Islet of Langerhans (tissue), 1 donor: Measurements from ENCODE around the gene NLGN1.

Experiments used
- FAIRE-seq: peaks from one replicate; lab custom pipeline; 2011; peaks lifted over from hg19 to GRCh38; lab: Jason Lieb, UNC

Gene NLGN1

DNA sequence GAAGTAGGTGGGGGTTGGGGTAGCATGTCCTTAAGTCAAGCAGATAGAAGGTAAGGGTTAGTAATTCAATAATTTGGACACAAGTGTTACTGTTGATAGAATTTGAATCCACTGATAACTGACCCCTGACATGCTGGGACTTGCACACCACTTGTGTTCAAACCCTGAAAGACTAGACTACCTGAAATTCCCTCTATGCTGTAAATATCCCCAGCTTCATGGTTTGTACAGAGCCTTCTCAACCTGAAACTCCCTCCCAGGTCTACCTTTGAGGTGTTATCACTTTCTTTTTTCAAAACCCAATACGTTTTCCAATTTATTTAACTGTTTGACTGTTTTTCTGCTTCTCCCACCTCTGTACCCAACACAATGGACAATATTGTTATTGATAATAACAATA lies 459.6 kb downstream of the NLGN1 start:
- FAIRE-seq, result no peak

- FAIRE-seq, result no peak
These were observed 465.2 kb downstream of the NLGN1 start for GRCh38 chr3:173862701-173863100.

DNA sequence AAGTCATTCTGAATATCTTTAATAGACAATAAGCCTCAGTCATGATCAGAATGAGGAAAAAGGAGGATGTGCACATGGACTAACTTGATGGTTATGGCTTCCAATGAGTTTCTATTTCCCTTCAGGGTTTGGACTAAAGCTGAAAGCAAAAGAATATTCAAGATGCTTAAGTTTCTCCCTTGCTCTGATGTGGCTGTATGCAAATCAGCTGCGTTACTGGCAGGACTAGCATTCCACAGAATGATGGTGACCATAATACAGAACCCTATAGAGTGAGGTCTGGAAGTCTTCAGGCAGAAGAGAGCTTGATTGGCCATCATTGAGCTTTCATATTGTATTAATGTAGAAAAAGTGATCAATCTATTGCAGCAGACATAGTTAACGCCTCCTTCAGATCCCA lies 466.0 kb downstream of the NLGN1 start:
- no peak for FAIRE-seq

DNA sequence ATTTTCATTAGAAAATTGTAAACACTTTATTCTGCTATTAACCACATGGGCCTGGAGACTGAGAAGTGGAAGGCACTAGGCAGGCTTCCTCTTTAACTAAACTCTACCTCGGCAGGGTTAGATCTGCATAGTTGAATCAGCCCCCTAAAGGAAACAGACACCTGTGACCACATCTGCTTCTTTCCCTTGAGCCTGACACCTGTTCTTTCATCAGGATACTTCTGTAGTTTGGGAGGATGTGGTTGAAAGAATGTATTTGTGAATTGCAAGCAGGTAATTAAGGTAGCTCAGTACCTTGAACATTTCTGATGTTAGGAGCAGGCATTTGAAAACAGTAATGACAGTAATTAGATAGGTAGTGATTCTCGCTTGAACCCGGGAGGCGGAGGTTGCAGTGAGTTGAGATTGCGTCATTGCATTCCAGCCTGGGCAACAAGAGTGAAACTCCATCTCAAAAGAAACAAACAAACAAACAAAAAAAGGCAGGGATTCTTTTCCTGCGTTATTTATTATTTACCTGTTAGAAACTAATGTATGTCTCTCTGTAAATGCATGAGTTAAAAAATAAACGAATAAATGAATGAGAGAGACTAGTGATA lies 468.5 kb downstream of the NLGN1 start:
- no peak for FAIRE-seq

- FAIRE-seq, result no peak
These were observed 472.2 kb downstream of the NLGN1 start for GRCh38 chr3:173869766-173870165.

- FAIRE-seq, result no peak
These were observed 473.4 kb downstream of the NLGN1 start for GRCh38 chr3:173870976-173871375.

GRCh38 chr3:173875790-173876189 lies 478.2 kb downstream of the NLGN1 start:
- peak; percentile 27 for FAIRE-seq

GRCh38 chr3:173876476-173876875 lies 478.9 kb downstream of the NLGN1 start:
- no peak for FAIRE-seq

DNA sequence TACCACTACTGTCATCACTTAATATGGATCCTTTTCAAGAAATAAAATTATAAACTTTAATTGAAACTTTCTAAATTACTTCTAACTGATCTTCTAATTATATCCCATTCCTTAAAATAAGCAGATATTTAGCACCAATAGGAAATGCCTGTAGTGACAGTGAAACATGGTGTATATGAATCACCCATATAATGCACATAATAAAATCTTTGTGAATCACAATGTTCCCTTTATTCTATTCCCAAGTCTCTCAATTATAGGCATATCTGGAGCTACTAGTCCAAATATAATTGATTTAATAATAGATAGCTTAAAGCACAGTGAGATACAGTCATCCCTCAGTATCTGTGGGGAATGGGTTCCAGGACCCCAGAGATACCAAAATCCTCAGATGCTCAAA lies 490.3 kb downstream of the NLGN1 start:
- FAIRE-seq, result no peak

- FAIRE-seq, result no peak
These were observed 492.1 kb downstream of the NLGN1 start for GRCh38 chr3:173889596-173889995.

- no peak for FAIRE-seq
These were observed 492.5 kb downstream of the NLGN1 start for GRCh38 chr3:173890091-173890490.

DNA sequence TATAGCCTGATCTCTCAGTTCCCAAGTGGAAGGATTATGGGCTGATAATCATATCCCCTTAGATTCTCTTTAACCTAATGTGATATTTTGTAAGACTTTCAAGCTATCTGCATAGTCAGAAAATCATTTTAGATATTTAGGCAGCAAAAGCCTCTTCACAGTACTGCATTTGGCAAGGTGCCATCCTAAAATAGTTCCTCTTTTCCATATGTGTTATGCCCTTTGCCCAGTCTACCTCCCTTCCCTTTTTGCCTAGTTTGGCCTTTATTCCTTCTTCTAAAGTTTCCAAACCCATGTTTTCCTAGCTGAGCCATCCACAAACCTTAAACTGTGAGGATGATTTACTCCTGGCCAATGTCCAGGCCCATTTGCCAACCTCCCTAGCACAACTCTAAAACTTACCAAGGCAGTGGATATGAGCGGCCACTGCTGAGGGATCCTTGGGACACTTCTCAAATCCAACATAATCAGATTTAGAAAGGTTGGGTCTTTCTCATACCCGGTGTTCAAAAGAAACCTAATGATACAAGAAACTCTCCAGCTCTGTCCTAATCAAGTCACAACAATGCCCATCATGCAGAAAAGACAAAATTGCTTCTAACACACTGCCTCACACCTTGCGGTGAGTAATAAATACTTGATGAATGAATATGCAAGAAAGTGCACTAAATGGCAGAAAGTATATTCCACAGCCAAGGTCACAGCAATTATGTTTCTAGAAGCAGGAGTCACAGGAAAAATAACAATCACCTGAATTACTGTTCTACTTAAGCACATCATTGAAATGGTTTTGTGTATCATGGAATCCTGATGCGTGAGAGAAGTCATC lies 493.9 kb downstream of the NLGN1 start:
- FAIRE-seq, result no peak

DNA sequence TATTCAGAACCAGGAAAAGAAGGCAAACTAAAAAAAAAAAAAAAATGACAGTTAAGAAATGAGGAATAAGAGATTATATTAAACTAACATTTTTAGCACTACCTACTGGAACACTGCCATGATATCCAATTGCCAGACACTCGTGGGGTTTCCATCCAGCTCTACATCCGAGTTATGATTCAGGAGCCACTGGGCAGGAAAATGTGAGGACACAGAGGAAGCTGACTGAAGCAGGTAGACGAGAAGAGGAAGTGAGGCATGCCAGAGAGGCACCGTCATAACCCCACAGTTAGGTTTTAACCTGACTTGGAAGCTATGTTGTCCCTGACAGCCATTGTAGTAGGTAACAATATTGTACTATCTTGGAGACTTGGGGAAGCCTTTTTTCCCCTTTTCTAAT lies 495.0 kb downstream of the NLGN1 start:
- FAIRE-seq, result no peak

DNA sequence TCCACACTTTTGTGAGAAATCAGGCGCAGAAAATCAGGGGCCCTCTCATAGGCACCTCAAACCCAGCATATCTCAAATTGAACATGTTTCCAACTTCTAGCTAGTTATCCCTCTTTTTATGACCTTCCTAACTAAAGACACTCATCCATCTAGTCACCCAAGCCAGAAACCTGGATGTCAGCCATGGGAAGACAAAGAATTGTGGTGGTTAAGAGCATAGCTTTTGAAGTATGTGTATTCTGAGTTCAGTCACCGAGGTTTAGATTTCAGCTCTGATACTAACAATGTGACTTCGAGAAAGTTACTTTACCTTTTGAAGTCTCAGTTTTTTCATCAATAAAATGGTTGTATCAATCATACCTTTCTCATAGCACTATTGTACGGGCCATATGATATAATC lies 495.5 kb downstream of the NLGN1 start:
- FAIRE-seq, result no peak

GRCh38 chr3:173893835-173894234 lies 496.3 kb downstream of the NLGN1 start:
- FAIRE-seq, result no peak

DNA sequence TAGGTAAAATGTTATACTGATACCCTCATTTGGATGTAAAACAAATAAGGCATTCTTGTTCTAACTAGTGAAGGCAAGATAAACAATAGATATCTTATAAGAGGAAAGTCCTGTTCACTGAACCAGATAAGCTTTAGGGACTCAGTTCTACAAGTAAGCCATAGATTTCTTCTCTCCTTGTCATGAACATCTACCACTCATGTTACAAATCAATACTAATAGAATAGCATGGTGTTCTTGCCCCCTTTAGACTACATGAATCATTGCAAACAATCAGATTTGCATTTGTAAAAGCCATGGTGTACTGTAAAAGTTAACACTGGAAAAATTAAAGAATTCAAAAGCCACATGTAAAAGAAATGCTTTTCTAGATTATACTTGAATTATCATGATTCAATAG lies 500.1 kb downstream of the NLGN1 start:
- FAIRE-seq, result no peak

- no peak for FAIRE-seq
These were observed 504.1 kb downstream of the NLGN1 start for GRCh38 chr3:173901649-173902048.

- no peak for FAIRE-seq
These were observed 504.9 kb downstream of the NLGN1 start for GRCh38 chr3:173902401-173902800.

GRCh38 chr3:173902871-173903270 lies 505.3 kb downstream of the NLGN1 start:
- FAIRE-seq, result no peak

- FAIRE-seq, result no peak
These were observed 507.8 kb downstream of the NLGN1 start for GRCh38 chr3:173905381-173905780.

GRCh38 chr3:173911446-173911845 lies 513.9 kb downstream of the NLGN1 start:
- FAIRE-seq, result no peak

- FAIRE-seq, result no peak
These were observed 514.6 kb downstream of the NLGN1 start for GRCh38 chr3:173912126-173912525.

GRCh38 chr3:173913397-173913796 lies 515.9 kb downstream of the NLGN1 start:
- no peak for FAIRE-seq

DNA sequence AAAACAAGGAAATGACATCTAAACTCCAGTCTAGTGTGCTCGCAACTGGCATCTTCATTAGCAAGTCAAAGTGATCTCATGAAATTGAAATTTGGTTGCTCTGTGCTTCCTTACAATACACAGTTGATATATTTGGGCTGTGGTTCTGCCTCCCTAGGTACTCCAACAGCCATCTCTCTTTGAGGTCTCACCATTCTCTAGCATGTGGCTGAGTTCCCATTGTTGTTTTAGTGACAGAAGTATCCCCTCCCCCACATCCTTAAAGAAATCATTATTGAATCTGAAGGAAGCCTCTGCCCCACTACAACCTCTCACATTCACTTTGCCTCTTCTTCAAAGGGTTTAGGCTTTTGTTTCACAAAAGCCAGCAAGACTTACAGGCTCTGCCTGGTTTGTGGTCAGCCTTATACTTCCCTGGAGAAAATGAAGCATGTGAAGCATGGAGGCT lies 516.5 kb downstream of the NLGN1 start:
- FAIRE-seq, result no peak
